Progenitor cell of endocrine pancreas (in vitro differentiated cells): ENCODE results near the gene BCKDHB. TPM values are rescaled to one million over a fixed set of nuclear protein-coding genes. Genes with fewer than 3 reads are reported as not detected.

Source experiments
- DNase-seq: peaks from one replicate; pipeline ENCODE4 v3.0.0; 2021; ENCODE audit warnings: low spot score; ENCODE audit not compliant: unreplicated experiment
- H3K27ac Mint-ChIP-seq: 2 replicates; pipeline ENCODE4 v1.8.0; 2021; ENCODE audit warnings: mild to moderate bottlenecking, moderate library complexity, mixed read lengths
- H3K27me3 Mint-ChIP-seq: 2 replicates; pipeline ENCODE4 v1.8.0; 2021; ENCODE audit warnings: mixed read lengths
- H3K36me3 Mint-ChIP-seq: 2 replicates; pipeline ENCODE4 v1.8.0; 2022; ENCODE audit warnings: mixed read lengths; ENCODE audit not compliant: insufficient read depth
- H3K4me1 Mint-ChIP-seq: 2 replicates; pipeline ENCODE4 v1.8.0; 2021; ENCODE audit warnings: low read depth, mixed read lengths
- H3K4me3 Mint-ChIP-seq: 2 replicates; pipeline ENCODE4 v1.8.0; 2021; ENCODE audit warnings: low read depth, mild to moderate bottlenecking, moderate library complexity, mixed read lengths
- H3K9me3 Mint-ChIP-seq: 2 replicates; pipeline ENCODE4 v1.8.0; 2021; ENCODE audit warnings: low read depth, mixed read lengths
- total RNA-seq: library from RNA; stranded (reverse); gene quantifications from 2 replicates; pipeline ENCODE4 v1.2.1, GENCODE V29; 2021
- TF ChIP-seq, protein P1 (sequence below): fragments of 200-600 bp; sonication (generic); IDR thresholded peaks from one replicate; pipeline ENCODE4 v1.5.0; 2021; ENCODE audit warnings: antibody characterized with exemption, mild to moderate bottlenecking; ENCODE audit not compliant: unreplicated experiment

BCKDHB gene
- total RNA-seq, 1 donor from 2014 or later, result 30.7 TPM

DNA sequence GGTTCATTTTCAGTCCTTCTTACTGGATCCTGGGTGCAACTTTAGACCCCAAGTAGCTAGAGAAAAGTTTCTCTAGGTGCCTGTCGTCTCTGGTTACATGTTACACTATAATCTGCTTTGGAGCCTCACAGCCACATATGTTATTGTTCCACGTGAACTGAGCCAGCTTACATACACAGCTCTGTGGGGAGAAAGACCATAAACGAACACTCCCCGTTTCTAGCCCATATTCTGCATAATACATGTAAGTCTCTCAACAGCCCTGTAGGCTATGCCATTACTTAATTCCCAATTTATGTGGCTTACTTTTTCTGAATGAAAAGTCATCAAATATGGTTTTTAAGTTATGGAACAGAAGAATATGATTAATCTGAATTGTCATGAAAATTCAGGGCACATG is 233.8 kb downstream of the BCKDHB start:
- Mint-ChIP-seq H3K4me1 (peaks cover under 1% of the 10 kb centered on the region), H3K27ac (no peak overlapping the region), H3K9me3 (no peaks in the 10 kb centered on the region), H3K27me3 (no peaks in the 10 kb centered on the region), H3K4me3 (no peak overlapping the region), H3K36me3 (no peaks in the 10 kb centered on the region)
- TF ChIP-seq, protein P1, sequence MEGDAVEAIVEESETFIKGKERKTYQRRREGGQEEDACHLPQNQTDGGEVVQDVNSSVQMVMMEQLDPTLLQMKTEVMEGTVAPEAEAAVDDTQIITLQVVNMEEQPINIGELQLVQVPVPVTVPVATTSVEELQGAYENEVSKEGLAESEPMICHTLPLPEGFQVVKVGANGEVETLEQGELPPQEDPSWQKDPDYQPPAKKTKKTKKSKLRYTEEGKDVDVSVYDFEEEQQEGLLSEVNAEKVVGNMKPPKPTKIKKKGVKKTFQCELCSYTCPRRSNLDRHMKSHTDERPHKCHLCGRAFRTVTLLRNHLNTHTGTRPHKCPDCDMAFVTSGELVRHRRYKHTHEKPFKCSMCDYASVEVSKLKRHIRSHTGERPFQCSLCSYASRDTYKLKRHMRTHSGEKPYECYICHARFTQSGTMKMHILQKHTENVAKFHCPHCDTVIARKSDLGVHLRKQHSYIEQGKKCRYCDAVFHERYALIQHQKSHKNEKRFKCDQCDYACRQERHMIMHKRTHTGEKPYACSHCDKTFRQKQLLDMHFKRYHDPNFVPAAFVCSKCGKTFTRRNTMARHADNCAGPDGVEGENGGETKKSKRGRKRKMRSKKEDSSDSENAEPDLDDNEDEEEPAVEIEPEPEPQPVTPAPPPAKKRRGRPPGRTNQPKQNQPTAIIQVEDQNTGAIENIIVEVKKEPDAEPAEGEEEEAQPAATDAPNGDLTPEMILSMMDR, result no peak
- no peak for DNase-seq

GRCh38 chr6:80340686-80341085 is 234.2 kb downstream of the BCKDHB start:
- Mint-ChIP-seq H3K4me3 (no peak overlapping the region), H3K4me1 (no peaks in the 10 kb centered on the region), H3K36me3 (no peaks in the 10 kb centered on the region), H3K27ac (no peak overlapping the region), H3K27me3 (no peaks in the 10 kb centered on the region), H3K9me3 (no peaks in the 10 kb centered on the region)
- no peak for DNase-seq
- TF ChIP-seq, protein P1, result no peak

DNA sequence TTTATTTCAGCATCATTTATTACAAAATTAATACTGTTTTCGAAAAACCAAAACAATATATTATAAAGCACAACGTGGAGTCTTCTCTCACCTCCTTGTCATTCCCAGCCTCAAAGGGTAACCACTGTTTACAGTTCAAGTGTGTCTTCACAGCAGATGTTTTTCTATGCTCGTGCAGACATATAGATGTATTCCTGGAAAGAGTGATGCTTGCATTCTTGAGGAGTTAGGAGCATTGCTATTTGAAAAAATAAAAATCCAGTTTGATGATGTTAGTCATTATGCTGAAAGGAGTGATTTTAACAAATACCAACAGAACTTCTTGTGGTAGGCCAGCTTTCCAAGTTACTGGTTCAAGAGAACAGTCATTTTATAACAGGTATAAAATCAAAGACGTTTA is 234.9 kb downstream of the BCKDHB start:
- H3K27me3 Mint-ChIP-seq, result no peaks in the 10 kb centered on the region

DNA sequence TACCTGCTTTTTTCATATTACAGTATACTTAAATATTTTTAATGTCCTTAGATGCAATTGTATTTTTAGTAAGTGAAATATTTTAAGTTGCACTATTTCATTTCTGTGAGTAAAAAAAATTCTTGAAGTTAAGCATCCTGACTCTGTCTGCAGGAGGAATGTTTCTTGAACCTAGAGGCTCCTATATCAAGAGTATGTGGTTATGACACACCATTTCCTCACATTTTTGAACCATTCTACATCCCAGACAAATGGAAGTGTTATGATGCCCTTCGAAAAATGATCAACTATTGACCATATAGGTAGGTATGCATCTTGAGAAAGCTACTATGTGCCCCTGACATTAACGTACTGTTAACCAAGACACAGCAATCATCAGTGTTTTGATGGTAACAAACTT is 237.0 kb downstream of the BCKDHB start:
- Mint-ChIP-seq H3K36me3 (no peaks in the 10 kb centered on the region), H3K4me3 (no peak overlapping the region), H3K4me1 (no peaks in the 10 kb centered on the region), H3K9me3 (no peaks in the 10 kb centered on the region), H3K27ac (no peak overlapping the region), H3K27me3 (no peaks in the 10 kb centered on the region)
- no peak for DNase-seq
- TF ChIP-seq, protein P1, result no peak

More for the DNA sequence above, 234.9 kb downstream of the BCKDHB start:
- Mint-ChIP-seq H3K4me3 (no peak overlapping the region), H3K36me3 (no peaks in the 10 kb centered on the region), H3K9me3 (no peaks in the 10 kb centered on the region), H3K27ac (no peak overlapping the region), H3K4me1 (no peaks in the 10 kb centered on the region)
- TF ChIP-seq, protein P1, result no peak
- no peak for DNase-seq

DNA sequence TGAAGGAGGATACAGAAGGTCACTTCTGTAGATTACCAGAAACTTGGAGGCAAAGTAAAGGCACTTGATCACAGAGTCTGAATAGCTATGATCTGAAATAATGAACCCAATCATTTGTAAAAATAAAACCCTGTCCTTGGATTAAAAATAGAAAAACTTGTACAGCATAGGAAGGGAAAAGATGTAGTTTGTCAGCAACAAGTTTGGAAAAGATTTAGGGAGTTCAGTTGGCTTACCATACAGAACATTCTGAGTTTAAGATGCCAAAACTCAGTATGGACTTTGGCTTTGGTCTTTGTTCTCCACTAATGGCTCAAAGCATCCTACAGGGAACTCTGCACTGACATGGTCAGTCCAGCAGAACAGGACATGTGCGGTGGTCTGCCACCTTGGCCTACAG is 240.6 kb downstream of the BCKDHB start:
- no peak for DNase-seq
- no peak overlapping the region for H3K27ac Mint-ChIP-seq
- H3K4me1 Mint-ChIP-seq, result no peaks in the 10 kb centered on the region
- H3K4me3 Mint-ChIP-seq, result no peak overlapping the region
- no peaks in the 10 kb centered on the region for H3K9me3 Mint-ChIP-seq
- H3K27me3 Mint-ChIP-seq, result no peaks in the 10 kb centered on the region
- TF ChIP-seq, protein P1, result no peak
- no peaks in the 10 kb centered on the region for H3K36me3 Mint-ChIP-seq

DNA sequence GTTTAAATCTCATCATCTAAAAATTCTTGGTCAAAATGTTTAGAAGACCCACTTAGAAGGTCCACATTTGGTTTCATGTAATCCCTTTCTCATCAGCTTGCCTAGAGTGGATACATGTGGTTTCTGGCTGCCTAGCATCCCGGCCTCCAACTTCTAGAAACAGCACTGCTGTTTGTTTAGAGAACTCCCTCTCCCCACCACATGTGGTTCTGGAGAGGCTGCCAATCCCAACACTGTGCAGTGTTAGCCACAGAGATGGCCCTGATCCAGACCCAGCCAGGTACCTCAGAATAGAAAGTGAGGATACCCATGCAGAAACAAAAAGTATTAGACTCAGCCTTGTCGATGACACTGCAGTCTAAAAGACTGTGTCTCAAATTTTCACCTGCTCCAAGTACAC is 241.8 kb downstream of the BCKDHB start:
- no peak overlapping the region for H3K27ac Mint-ChIP-seq
- H3K4me3 Mint-ChIP-seq, result no peak overlapping the region
- no peaks in the 10 kb centered on the region for H3K4me1 Mint-ChIP-seq
- no peaks in the 10 kb centered on the region for H3K9me3 Mint-ChIP-seq
- H3K36me3 Mint-ChIP-seq, result no peaks in the 10 kb centered on the region
- DNase-seq, result no peak
- TF ChIP-seq, protein P1, result no peak
- H3K27me3 Mint-ChIP-seq, result no peaks in the 10 kb centered on the region
